GM15510 (cell line): ENCODE results near the gene NMNAT2.

Experiments
- POLR2A ChIP-seq: IDR thresholded peaks from 3 replicates; pipeline ENCODE4 v1.6.1; 2011; ENCODE audit warnings: borderline replicate concordance; ENCODE audit not compliant: insufficient read length; ENCODE audit errors: extremely low read depth

NMNAT2 gene

DNA sequence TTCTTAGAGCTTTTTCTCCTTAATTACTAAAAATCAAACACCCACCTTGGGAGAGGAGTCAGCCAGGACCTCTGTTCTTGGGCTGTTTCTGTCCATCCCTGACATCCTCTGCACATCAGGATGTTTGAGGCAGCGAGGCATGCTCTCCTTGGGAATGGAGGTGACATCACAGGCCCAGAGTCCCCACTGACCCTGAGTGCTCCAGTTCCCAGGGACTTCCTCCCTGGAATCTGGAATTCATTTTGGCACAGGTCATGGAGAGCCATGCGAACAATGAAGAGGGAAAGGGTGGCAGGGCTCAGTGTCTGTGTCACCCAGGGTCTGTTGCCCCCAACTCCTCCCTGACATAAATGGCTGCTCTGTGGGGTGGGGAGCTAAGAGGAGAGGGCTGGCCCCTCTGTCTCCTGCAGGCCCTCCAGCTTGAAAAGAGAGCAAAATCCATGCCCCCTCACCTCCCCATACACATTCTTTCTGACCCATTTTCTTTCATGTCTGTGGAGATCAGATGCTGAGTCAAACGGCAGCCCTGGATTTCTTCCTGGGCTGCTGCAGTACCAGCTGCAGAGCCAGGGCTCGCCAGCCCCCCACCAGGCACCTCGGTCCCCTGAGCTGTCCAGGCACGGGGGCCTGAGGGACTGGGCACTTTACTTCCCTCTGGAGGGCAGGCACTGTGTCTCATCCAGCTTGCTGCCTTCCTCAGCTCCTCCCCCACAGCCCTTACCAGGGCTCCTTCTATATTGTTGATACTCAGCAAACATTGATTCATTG lies 102.0 kb downstream of the NMNAT2 start:
- TF ChIP-seq POLR2A: no peak

DNA sequence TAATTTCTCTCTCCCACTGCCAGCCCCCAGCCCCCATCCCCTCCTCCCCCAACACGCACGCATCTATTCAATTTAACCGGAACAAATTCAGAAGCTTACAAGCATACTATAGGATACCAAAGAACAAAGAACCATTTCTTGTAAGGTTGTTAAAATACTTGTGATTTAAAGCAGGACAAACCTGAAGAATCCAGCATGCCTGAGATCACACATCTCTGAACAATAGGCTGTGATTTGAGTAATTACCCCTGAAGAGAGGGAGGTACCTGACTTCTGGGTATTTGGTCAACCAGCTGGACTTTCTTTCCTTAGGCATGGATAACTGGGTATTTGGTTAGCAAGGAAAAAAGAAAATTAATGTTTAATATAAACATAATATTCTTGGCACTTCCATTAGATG lies 105.1 kb downstream of the NMNAT2 start:
- TF ChIP-seq POLR2A: no peak

DNA sequence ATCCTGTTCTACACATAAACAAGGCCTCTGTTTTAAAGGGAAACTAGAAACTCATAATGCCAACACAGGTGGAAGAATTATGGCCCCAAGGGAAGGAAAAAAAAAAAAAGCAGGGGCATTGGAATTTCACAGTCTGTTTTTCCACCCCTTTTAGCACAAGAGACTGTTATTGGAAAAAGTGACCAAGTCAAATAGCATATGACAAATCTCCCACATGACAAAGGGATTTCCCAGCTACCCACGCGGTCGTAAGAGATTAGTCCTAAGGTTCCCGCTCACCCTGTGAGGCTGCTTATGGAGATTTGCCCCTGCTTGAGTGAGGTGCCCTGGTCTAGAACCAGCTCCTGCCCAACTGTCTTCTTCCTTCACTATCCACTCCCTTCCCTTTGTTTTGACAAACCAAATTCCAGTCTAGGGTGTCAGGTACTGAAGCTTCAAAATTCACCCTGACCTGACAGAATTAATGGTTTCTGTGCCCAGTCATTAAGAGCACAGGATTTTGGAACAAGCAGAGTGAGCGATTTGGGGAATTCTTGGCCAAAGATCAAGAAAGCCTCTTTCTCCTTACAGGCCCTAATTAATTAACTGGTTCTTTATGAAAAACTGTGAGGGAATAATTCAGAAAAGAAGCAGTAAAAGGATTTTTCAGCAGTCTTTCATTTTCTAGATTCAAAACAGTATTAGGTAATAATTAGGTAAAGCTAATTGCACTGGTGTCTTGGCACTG lies 107.3 kb downstream of the NMNAT2 start:
- TF ChIP-seq POLR2A: no peak

DNA sequence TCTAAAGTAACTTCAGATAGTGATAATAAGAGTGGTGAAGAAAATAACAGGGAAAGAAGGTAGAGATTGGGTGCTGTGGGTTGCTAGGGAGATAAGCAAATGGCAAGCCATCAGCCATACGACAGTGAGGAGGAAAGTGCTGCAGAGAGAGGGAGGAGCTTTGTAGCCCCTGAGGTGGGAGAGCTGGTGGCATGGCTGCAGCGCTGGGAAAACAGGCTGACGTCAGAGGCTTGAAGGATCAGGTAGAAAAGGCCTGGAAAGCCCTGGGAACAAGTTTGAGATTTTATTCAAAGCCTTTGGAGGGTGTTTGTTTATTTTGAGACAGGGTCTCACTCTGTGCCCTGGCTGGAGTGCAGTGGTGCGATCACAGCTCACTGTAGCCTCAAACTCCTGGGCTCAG lies 109.5 kb downstream of the NMNAT2 start:
- TF ChIP-seq POLR2A: no peak

DNA sequence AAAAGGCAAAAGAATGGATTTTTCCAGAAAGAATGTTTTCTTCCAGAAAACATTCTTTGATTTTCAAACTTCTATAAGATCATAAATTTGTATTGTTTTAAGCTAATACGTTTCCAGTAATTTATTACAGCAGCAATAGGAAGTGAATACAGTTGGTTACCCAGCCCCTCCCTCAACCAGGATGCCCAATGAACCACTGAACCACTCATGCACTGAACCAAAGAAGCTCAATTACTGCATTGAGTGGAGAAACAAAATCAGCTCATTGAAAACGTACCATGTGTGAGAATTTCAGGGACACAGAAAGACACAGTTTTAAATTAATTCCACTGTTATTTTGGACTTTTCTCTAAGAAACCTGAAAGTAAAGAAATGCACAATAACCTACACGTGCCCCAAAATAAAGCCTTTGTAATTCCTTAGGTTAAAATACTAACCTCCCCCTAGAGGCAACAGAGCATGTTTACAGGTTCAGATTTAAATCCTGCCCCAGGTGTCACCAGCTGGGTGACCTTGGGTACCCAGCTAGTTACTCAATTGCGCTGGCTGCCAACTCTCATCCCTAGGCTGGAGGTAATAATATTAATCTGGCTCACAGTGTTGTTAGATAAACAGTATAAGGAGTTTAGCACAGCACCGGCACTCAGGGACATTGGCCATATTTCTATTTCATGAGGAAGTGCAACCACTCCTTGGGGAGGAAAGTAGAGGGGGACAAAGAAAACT lies 111.7 kb downstream of the NMNAT2 start:
- TF ChIP-seq POLR2A: no peak

DNA sequence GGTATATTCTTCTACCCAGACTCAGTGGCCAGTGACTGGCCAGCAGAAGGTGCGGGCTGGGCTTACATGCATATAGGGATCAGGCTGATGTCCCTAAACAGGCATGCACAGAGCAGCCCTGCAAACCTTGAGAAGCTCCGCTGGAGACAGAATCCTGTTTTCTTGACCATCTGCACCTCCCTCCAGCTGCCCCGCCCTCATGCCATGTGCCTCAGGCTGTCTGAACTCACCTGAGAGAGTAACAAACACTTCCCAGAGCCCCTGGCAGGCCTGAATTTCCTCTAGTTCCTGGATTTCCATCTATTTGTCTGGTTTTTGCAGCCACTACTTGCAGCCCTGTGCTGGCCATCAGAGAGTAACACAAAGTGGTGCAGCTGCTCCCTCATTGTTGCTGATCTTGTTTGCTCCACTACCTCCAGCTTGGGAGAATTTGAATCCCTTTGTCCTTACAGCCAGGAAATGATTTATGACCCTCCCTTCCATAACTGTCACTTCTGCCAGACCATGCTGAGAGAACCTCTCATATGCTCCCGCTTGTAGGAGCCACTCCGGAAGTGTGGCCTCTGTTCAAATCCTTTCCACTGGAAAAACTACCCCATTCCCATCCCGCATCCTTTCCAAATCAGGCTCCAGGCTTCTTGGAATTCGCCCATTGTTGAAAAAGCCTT lies 113.6 kb downstream of the NMNAT2 start:
- no peak for TF ChIP-seq POLR2A

DNA sequence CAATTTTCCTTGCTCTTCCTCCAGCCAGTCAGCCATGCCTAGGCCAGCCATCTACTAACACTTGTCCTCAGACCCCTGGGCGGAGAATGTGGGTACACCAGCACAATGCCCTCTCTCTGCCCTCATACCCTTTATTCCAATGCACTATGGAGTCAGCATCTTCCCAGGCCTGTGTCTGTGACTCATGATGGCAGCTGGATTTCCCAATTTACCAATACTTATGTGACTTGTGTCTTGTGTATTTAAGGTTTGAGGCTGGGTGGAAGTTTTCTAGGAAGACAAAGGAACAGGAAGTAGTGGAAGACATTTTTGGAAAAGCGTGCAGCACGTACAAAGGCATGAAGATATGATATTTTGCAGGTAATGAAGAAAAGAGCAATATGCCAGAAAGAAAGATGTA lies 114.3 kb downstream of the NMNAT2 start:
- TF ChIP-seq POLR2A: no peak

DNA sequence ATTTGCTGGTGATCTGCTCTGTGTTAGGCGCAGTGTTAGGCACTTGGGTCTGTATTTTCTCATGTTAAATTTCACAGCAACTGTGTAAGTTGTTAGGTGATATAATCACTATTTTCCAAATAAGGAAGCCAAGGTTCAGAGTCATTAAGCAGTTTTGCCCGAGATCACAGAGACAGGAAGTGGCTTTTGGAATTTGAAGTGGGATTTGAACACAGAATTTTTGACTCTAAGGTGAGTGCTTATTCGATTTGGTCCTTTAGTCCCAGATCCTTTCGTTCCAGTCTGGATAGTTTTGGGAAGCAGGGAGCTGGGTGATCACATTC lies 114.9 kb downstream of the NMNAT2 start:
- no peak for TF ChIP-seq POLR2A

DNA sequence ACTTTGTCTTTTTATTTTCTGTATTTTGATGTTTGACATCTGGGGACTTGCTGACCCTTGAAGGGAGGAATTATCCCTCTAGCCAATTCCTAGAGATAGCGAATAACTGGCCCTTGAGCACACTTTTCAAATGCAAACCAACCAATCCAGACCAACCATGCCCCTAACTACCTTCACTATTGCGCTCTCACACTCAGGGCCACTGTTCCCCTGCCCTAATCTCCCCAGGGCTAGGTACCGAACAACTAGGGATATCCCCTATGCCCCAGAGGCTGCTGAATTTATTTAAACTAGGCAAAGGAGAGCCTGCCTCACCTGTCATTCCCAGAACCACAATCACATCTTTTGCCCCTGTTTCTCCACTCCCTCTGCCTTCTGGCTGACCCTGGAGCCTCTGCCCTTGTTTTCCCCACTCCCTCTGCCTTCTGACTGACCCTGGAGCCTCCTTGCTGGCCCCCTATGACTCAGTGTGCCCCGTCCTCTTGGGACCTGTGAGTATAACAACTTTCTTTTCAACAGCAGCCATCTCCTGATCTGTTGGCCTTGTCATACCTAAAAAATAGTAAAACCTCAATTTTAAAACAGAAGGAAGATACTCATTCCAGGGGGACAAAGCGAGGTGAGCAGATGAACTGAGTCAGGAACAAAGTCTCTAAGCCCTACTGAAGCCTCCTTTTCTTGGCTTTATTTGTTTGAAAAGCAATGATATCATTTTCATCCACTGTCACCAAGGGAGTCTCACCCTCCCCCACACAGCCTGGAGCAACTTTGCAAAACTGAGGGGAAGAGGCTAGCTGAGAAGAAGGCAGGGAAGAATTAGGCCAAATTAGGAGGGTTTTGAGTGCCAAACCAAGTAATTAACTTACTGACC lies 115.5 kb downstream of the NMNAT2 start:
- TF ChIP-seq POLR2A: no peak

DNA sequence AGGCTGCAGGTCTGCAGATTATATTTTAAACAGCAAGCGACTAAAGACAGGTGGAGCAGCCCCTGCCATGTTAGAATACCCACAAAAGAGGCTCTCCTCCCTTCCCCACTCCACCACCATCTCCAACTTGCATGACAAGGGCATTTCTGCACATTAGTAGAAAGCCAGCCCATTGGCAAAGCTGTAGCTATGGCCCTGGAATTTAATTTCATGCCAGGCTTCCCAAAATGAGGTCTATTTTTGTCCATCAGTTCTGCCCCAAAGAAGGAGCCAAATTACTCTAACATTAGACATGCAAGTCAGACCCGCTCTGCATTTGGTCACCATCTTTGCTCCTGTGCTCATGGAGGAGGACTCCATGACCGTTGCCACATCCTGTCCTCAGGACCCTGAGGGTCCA lies 116.9 kb downstream of the NMNAT2 start:
- no peak for TF ChIP-seq POLR2A

DNA sequence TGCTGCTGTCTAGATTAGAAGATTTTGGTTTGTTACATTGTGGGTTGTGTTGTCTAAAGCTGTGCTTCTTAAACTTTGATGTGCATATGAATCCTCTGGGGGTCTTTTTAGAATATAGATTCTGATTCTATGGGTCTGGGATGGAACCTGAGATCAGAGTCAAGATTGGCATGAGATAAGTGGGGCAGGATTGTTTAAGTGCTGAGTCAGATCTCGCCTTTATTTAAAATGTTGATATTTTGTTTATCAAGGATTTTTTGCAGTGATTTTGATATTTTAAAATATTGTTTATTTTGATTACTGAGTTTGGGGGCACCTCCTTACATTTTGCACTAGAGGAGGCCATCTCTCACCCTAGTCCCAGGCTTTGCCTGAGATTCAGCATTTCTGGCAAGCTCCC lies 117.4 kb downstream of the NMNAT2 start:
- no peak for TF ChIP-seq POLR2A

DNA sequence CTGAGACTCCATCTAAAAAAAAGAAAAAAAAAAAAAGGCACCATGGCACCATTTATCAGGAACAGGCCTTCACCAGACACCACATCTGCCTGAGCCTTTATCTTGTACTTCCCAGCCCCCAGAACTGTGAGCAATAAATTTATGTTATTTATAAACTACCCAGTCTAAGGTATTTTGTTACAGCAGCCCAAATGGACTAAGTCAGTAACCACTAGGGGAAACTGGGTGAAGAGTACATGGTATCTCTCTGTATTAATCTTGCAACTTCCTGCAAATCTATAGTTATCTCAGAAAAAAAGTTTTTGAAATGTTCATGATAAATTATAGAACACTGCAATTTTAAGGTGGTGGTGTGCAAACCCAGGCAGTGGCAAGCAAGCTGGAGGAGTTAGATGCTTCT lies 117.8 kb downstream of the NMNAT2 start:
- TF ChIP-seq POLR2A: no peak

DNA sequence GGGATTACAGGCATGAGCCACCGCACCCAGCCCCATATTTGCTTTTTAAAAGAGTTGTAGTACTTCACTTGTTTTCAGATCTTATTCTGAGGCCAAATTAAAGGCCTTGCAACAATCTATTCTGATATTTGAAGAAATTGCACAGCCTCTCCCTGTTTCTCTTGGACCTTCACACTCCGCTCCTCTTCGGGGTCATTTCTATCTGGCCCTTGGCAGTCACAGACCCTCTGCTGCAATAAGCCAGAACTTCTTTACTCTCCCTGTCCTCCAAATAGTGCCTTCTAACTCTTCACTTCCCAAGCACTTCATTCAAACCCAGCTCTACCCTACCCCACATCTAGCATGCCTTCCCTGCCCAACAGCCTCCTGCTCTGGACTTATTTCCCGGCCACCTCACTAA lies 121.4 kb downstream of the NMNAT2 start:
- TF ChIP-seq POLR2A: no peak

DNA sequence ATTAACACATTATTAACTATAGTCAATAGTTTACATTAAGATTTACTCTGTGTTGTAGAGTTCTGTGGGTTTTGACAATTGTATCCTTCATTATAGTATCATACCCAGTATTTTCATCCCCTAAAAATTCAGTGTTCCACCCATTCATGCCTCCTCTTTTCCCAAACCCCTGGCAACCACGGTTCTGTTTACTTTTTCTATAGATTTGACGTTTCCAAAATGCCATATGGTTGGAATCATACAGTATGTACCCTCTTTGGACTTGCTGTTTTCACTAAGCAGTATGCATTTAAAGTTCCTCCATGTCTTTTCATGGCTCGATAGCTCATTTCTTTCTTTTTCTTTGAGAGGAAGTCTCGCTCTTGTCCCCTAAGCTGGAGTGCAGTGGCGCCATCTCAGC lies 122.7 kb downstream of the NMNAT2 start:
- no peak for TF ChIP-seq POLR2A
